CD4-positive, alpha-beta T cell (primary cell): Measurements from ENCODE around the gene PI4K2A. TPM values are rescaled to one million over a fixed set of nuclear protein-coding genes. Genes with fewer than 3 reads are reported as not detected.

ENCODE experiments used
- ATAC-seq: fragments of 200-7000 bp; cut with Tn5 transposase; one replicate; pipeline ENCODE4 v1.10.0; 2022; ENCODE audit warnings: mild to moderate bottlenecking; ENCODE audit not compliant: poor library complexity
- CTCF ChIA-PET: fragments of 350-600 bp; sonication (Branson Sonifier 250); formaldehyde crosslinking; loops from one replicate; lab custom pipeline; 2021; ENCODE audit warnings: antibody characterized with exemption, inconsistent platforms; lab: Charles Lee
- POLR2A ChIA-PET: fragments of 350-600 bp; sonication (Branson Sonifier 250); formaldehyde crosslinking; loops from one replicate; lab custom pipeline; 2021; ENCODE audit warnings: antibody characterized with exemption, inconsistent platforms; lab: Charles Lee
- DNase-seq, 14 experiments: peaks; one replicate each; pipeline ENCODE4 v3.0.0-alpha.2; 2013 to 2020; ENCODE audit warnings: mixed read lengths in 2 of 14
- H3K27ac ChIP-seq, 2 donors: one replicate each; pipeline versions ENCODE4 v1.5.1 to v1.7.0; 2013; ENCODE audit warnings: low read length in 2 of 2, low read depth in 1 of 2, mild to moderate bottlenecking in 1 of 2
- H3K27me3 ChIP-seq, 2 experiments: 1 replicate in 1 of 2; 2 replicates in 1 of 2; pipeline versions ENCODE4 v1.6.1 to v1.7.0; 2013; ENCODE audit warnings: low read length in 2 of 2, control low read depth in 1 of 2, mild to moderate bottlenecking in 1 of 2, moderate library complexity in 1 of 2; ENCODE audit not compliant: insufficient read depth in 2 of 2, control insufficient read depth in 1 of 2
- H3K36me3 ChIP-seq: one replicate; pipeline ENCODE4 v1.6.1; 2013; ENCODE audit warnings: low read length, control low read depth; ENCODE audit not compliant: insufficient read depth
- H3K4me1 ChIP-seq: one replicate; pipeline ENCODE4 v1.6.1; 2013; ENCODE audit warnings: low read length, control low read depth; ENCODE audit not compliant: insufficient read depth
- H3K4me3 ChIP-seq: one replicate; pipeline ENCODE4 v1.5.1; 2013; ENCODE audit warnings: mild to moderate bottlenecking, low read length, moderate library complexity
- H3K9me3 ChIP-seq, 2 experiments: 1 replicate in 1 of 2; 2 replicates in 1 of 2; pipeline versions ENCODE4 v1.6.1 to v1.7.0; 2013; ENCODE audit warnings: low read length in 2 of 2, mild to moderate bottlenecking in 2 of 2, control low read depth in 1 of 2, moderate library complexity in 1 of 2; ENCODE audit not compliant: control insufficient read depth in 1 of 2, insufficient read depth in 1 of 2
- H3K27ac Mint-ChIP-seq: one replicate; pipeline ENCODE4 v1.8.0; 2020; ENCODE audit warnings: mixed read lengths
- H3K27me3 Mint-ChIP-seq: one replicate; pipeline ENCODE4 v1.8.0; 2021; ENCODE audit warnings: mixed read lengths
- H3K36me3 Mint-ChIP-seq: one replicate; pipeline ENCODE4 v1.8.0; 2021; ENCODE audit warnings: low read depth, mixed read lengths
- H3K4me1 Mint-ChIP-seq: one replicate; pipeline ENCODE4 v1.8.0; 2021; ENCODE audit warnings: low read depth, mixed read lengths
- H3K4me3 Mint-ChIP-seq: one replicate; pipeline ENCODE4 v1.8.0; 2020; ENCODE audit warnings: mild to moderate bottlenecking, mixed read lengths
- H3K9me3 Mint-ChIP-seq: one replicate; pipeline ENCODE4 v1.8.0; 2020; ENCODE audit warnings: mixed read lengths
- intact Hi-C, 2 experiments: fragments of 100-400 bp; cut with DNase I in 1 of 2; cut with micrococcal nuclease in 1 of 2; formaldehyde crosslinking; loops; one replicate each; pipeline versions ENCODE4 v1.15.1 to v1.9.0; 2023 to 2025; cut with DNase I, micrococcal nuclease
- total RNA-seq, 174 experiments: library from RNA in 2 of 174; stranded (reverse) in 2 of 174; gene quantifications; one replicate each; pipeline ENCODE4 v1.2.3 and lab custom pipeline; 2021 to 2026
- TF ChIP-seq, protein P1 (sequence below): fragments of 200-600 bp; IDR thresholded peaks from one replicate; pipeline ENCODE4 v1.8.0; 2022; ENCODE audit warnings: antibody characterized with exemption, mild to moderate bottlenecking

The PI4K2A gene
- total RNA-seq, 2 experiments from 2014 or later: 26.3 to 27.2 TPM

DNA sequence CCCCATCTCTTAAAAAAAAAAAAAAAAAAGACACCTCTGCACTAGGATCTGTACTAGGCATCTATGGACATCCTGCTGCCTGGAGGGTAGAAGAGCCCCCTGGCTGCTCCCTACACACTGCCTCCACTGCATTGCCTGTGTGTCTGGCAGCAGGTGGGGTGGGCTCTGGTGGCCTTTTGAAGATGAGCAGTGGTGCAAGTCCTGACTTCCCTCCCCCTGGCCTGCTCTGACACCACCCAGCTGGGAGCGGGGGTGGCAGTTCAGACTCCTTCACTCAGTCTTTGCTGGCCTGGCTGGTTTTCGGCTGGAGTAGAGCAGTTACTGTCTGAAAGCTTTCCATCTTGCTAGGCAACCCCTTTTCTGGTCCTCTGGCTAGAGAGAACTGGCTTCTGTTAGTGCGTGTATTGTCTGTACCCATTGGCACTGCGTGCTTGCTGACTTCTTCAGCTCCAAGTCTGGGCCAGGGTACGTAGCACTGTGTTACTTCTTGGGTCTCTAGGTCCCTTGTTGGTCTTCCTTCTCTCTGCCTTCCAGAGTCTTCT lies 33.3 kb upstream of the PI4K2A start:
- Histone ChIP-seq H3K36me3 (no peaks in the 10 kb centered on the region), H3K4me1 (no peaks in the 10 kb centered on the region), H3K4me3 (no peak overlapping the region), H3K27me3 (peaks cover 0 to 4% of the 10 kb centered on the region in 2 experiments), H3K9me3 (no peaks in the 10 kb centered on the region), H3K27ac (no peak overlapping the region)
- no peaks in the 10 kb centered on the region for H3K27me3 Mint-ChIP-seq
- no peak for ATAC-seq
- no peak for DNase-seq
- H3K4me1 Mint-ChIP-seq: no peaks in the 10 kb centered on the region
- H3K4me3 Mint-ChIP-seq: no peak overlapping the region
- H3K36me3 Mint-ChIP-seq: no peaks in the 10 kb centered on the region
- ChIA-PET POLR2A (no interaction called here), CTCF (no interaction called here)
- no peak overlapping the region for H3K27ac Mint-ChIP-seq
- TF ChIP-seq, protein P1, sequence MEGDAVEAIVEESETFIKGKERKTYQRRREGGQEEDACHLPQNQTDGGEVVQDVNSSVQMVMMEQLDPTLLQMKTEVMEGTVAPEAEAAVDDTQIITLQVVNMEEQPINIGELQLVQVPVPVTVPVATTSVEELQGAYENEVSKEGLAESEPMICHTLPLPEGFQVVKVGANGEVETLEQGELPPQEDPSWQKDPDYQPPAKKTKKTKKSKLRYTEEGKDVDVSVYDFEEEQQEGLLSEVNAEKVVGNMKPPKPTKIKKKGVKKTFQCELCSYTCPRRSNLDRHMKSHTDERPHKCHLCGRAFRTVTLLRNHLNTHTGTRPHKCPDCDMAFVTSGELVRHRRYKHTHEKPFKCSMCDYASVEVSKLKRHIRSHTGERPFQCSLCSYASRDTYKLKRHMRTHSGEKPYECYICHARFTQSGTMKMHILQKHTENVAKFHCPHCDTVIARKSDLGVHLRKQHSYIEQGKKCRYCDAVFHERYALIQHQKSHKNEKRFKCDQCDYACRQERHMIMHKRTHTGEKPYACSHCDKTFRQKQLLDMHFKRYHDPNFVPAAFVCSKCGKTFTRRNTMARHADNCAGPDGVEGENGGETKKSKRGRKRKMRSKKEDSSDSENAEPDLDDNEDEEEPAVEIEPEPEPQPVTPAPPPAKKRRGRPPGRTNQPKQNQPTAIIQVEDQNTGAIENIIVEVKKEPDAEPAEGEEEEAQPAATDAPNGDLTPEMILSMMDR: no peak
- H3K9me3 Mint-ChIP-seq: no peaks in the 10 kb centered on the region
- intact Hi-C loops: no loop called here

DNA sequence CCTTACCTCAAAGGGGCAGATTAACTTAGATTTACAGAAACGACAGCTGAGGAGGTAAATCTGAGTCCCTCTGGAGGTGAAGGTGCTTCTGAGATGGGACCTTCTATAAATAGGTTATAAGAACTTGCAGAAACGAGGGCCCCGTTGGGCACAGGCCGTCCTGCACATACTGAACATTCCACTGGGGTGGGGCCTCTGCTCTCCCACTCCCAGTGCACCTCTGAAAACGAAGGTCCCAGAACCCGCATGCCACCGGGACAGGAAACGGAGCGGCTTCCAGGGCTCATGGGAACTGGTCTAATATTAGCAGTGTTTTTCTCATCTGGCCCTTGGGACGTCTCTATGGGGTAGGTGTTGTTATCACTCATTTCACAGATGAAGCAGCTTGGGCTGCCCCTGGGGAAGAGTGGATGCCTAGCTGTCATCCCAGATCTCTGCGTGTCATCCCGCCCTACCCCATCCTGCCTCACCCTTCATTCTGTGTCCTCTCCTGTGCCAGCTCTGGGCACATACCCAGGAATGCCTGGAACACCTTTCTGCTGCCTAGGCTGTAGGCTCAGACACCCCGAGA lies 31.4 kb upstream of the PI4K2A start:
- Mint-ChIP-seq H3K9me3 (no peaks in the 10 kb centered on the region), H3K27ac (no peak overlapping the region)
- no peak for DNase-seq

DNA sequence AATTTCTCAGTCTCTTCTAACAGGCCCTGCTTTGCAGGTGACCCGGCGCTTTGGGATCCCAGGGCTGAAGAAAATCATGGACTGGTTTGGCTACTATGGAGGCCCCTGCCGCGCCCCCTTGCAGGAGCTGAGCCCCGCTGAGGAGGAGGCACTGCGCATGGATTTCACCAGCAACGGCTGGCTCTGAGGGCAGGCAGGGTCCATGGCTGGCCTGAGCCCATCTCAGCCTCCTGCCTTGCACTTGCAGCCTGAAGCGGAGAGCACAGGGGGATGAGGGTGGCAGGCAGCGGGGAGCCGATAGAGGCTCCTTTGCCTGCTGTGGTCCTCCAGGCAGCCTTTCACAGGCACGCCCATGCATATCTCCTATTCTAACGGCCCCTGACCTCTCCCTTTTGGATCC lies 29.0 kb upstream of the PI4K2A start:
- Mint-ChIP-seq H3K4me3 (no peak overlapping the region), H3K27me3 (no peaks in the 10 kb centered on the region), H3K4me1 (no peaks in the 10 kb centered on the region), H3K9me3 (no peaks in the 10 kb centered on the region), H3K27ac (no peak overlapping the region), H3K36me3 (no peaks in the 10 kb centered on the region)
- H3K27ac ChIP-seq: no peak overlapping the region
- CTCF ChIA-PET: no interaction called here
- POLR2A ChIA-PET: no interaction called here
- no peak overlapping the region for H3K4me3 ChIP-seq
- H3K27me3 ChIP-seq: peaks cover 0 to 4% of the 10 kb centered on the region in 2 experiments
- TF ChIP-seq, protein P1: no peak
- no peaks in the 10 kb centered on the region for H3K4me1 ChIP-seq
- H3K9me3 ChIP-seq: no peaks in the 10 kb centered on the region
- no peak for ATAC-seq
- H3K36me3 ChIP-seq: no peaks in the 10 kb centered on the region
- intact Hi-C loops: no loop called here
- no peak for DNase-seq

More for the DNA sequence above, 31.4 kb upstream of the PI4K2A start:
- intact Hi-C loops: no loop called here
- Histone ChIP-seq H3K4me3 (no peak overlapping the region), H3K27me3 (peaks cover 0 to 4% of the 10 kb centered on the region in 2 experiments), H3K4me1 (no peaks in the 10 kb centered on the region), H3K27ac (no peak overlapping the region), H3K36me3 (no peaks in the 10 kb centered on the region), H3K9me3 (no peaks in the 10 kb centered on the region)
- Mint-ChIP-seq H3K27me3 (no peaks in the 10 kb centered on the region), H3K36me3 (no peaks in the 10 kb centered on the region), H3K4me1 (no peaks in the 10 kb centered on the region), H3K4me3 (no peak overlapping the region)
- CTCF ChIA-PET: interaction anchor here (1.5 kb wide), 1 partner anchor 37 kb away, joined by 4 read pairs; no protein-coding TSS in a partner anchor
- TF ChIP-seq, protein P1: no peak
- POLR2A ChIA-PET: no interaction called here
- ATAC-seq: no peak
